GM10266 (cell line): ENCODE measurements around the gene TP53RK.

Source experiments
- DNase-seq: peaks from one replicate; pipeline ENCODE4 v3.0.0; 2012; ENCODE audit errors: extremely low spot score
- TF ChIP-seq, protein P1 (sequence below): IDR thresholded peaks from 2 replicates; pipeline ENCODE4 v1.5.1; 2012; ENCODE audit warnings: mild to moderate bottlenecking, low read depth; ENCODE audit not compliant: control insufficient read depth, insufficient read depth; ENCODE audit errors: missing control alignments

The TP53RK gene

DNA sequence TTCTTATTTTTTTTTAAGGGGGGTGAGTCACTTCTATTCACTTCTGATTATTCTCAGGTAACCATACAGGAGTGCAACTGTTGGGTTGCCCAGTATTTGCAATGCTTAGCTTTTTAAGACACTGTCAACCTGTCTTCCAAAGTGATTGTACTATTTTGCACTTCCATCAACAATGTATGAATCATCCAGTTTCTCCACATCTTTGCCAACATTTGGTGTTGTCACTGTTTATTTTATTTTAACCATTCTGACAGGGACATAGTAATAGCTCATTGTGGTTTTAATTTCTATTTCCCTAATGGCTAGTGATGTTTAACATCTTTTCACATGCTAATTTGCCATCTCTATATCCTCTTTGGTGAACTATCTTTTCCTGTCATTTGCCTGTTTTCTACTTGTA, 36.5 kb downstream of the TP53RK start:
- no peak for DNase-seq
- TF ChIP-seq, protein P1, sequence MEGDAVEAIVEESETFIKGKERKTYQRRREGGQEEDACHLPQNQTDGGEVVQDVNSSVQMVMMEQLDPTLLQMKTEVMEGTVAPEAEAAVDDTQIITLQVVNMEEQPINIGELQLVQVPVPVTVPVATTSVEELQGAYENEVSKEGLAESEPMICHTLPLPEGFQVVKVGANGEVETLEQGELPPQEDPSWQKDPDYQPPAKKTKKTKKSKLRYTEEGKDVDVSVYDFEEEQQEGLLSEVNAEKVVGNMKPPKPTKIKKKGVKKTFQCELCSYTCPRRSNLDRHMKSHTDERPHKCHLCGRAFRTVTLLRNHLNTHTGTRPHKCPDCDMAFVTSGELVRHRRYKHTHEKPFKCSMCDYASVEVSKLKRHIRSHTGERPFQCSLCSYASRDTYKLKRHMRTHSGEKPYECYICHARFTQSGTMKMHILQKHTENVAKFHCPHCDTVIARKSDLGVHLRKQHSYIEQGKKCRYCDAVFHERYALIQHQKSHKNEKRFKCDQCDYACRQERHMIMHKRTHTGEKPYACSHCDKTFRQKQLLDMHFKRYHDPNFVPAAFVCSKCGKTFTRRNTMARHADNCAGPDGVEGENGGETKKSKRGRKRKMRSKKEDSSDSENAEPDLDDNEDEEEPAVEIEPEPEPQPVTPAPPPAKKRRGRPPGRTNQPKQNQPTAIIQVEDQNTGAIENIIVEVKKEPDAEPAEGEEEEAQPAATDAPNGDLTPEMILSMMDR: no peak

DNA sequence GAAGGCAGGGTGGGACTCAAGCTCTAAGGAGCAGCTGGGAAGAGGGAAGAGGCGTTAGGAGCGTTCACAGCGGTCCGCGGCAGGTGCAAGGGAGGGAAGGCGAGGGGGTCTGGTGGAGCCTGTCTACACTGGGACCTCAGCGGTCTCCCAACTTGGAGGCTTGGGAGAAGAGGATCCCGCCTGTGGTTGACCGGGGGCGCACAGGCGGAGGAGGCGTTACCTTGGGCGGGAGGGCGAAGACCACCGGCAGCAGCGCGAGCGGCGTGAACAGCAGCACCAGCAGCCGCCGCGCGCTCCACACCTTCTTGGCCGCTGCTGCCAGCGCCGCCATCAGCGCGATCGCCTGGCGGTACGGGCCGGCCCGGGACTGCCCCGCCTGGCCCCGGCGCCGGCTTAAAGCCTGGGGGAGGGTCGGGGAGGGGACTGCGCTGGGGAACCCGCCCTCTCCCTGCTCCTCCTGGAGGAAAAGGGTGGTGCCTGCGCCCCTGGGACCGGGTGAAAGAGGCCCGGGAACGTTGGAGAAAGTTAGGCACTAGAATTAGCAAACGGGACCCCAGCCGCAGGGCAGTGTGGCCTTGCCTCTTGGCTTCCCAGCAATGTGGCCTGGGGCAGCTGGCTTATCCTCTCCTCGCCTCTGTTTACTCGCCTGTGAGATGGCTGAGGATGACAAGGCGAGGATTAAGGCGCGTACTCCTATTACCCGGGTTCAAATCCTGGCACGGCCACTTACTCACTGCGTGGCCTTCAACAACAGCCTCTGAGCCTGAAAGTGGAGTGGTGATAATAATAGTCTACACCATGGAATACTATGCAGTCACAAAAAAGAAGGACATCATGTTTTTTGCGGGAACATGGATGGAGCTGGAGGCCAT, 37.9 kb downstream of the TP53RK start, which contains the start of gene SLC13A3:
TSS of gene SLC13A3 (minus strand) at position 369 of the 872 bp plus-strand sequence. CDS start at position 331, 38 bp downstream.
- TF ChIP-seq, protein P1: no peak
- DNase-seq: no peak

DNA sequence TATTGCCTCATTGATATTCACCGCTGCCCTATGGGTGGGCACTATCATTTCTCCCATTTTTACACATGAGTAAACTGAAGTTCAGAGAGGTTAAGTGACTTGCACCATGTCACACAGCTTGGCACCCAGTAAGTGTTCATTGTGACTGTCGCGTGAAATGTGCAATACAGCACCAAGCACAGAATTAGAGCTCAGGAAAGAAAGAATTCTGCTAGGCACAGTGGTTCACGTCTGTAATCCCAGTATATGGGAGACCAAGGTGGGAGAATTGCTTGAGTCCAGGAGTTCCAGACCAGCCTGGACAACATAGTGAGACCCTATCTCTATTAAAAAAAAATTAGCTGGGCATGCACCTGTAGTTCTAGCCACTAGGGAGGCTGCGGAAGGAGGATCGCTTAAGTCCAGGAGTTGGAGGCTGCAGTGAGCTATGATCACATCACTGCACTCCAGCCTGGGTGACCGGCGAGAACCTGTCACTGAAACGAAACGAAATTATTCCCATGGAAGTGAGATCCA, 38.6 kb downstream of the TP53RK start:
- no peak for DNase-seq

DNA sequence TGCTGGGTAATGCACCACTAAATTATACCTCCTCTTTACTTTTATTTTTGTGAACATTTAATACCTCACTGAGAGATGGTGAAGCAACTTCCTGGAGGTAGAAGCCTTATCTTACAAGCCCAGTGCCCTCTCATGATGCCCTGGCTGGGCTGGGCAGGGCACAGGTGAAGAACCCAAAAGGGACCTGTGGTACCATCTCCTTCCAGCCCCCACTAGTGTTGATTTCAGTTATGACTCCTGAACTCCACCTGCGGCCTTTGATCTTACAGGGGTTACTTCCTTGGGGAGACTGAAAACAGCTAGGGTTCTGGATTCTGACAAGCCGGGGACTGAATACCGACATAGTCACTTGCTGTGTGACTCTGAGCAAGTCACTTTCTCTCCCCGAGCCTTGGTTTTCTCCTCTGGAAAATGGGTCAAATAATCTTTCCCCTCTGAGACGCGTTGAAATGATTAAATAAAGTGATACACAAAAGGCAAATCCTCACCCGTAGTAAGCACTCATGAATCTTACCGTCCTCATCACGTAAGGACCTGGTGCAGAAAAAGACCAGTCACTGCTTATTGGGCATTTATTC, 39.2 kb downstream of the TP53RK start:
- DNase-seq: no peak
- TF ChIP-seq, protein P1: no peak

More for the DNA sequence above, 38.6 kb downstream of the TP53RK start:
- TF ChIP-seq, protein P1: no peak

DNA sequence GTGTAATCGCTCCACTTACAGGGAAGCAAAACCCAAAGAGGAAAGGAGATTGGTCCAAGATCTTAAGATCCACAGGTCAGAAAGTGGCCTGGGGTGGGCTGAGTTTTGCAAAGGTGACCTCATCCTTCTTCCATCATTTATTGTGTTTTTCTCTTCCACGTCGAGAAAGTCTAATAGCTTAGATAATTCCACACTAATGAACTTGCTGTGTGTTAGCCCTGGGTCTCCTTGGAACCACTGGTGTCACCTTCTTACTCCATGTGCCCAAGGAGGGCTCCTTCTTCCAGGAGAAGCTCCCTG, 39.6 kb downstream of the TP53RK start:
- DNase-seq: no peak
- TF ChIP-seq, protein P1: no peak

DNA sequence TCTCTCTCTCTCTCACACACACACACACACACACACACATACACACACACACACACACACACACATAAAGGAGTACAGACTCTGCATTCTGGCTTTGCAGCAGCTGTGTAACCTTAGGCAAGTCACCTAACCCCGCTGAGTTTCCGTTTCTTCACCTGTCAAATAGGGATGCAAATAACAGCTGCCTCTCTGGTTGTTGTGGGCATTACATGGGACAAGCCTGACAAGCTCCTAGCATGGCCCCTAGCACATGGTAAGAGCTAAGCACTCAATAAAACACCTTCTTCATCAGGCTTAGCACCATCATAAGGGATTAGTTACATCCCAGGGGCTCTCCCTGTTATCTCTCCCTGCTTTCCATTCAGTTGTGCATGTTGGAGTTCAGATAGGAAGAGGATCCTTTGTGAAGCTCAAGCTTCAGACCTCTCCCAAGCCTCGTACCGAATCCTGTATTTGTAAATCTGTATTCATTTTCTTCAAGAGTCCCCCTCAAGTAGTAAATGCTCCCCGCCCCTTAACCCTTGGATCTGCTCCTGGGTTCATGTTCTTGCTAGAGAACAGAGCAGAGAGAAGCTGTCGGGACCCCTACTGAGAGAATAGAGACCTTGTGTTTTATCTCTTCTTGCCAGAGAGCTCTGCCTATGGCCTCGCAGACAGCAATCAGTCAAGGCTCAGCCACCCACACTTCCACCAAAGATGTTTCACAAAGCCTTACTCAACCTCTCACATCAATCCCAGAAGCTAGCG, 40.2 kb downstream of the TP53RK start:
- TF ChIP-seq, protein P1: no peak
- DNase-seq: no peak
